H54 (cell line): ENCODE data around the gene RAI14.

ENCODE experiments used
- DNase-seq: peaks from one replicate; pipeline ENCODE4 v3.0.0; 2011; ENCODE audit warnings: low spot score, mixed read lengths; ENCODE audit not compliant: insufficient read length
- FAIRE-seq: peaks from 3 replicates; lab custom pipeline; 2011; peaks lifted over from hg19 to GRCh38; lab: Jason Lieb, UNC
- POLR2A ChIP-seq: IDR thresholded peaks from 2 replicates; pipeline ENCODE4 v1.6.1; 2011; ENCODE audit warnings: low read depth, mild to moderate bottlenecking, low read length

RAI14 gene

DNA sequence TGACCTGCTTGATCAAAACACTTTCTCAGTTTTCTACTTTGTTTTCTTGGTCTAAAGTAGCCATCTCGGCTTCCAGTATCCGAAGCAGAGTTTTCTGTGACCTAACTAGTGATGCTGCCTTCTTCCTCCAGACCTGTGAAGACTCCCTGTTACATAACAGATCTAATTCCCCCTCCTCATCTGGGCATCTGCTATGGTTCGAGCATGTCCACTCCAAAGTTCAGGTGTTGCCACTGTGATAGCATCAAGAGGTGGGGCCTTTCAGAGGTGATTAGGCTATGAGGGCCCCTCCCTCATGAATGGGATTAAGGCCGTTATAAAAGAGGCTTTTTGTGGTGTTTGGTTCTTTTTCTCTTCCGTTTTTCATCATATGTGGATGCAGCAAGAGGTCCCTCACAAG is 203.1 kb downstream of the RAI14 start:
- no peak for TF ChIP-seq POLR2A
- DNase-seq (no peak), FAIRE-seq (no peak)

DNA sequence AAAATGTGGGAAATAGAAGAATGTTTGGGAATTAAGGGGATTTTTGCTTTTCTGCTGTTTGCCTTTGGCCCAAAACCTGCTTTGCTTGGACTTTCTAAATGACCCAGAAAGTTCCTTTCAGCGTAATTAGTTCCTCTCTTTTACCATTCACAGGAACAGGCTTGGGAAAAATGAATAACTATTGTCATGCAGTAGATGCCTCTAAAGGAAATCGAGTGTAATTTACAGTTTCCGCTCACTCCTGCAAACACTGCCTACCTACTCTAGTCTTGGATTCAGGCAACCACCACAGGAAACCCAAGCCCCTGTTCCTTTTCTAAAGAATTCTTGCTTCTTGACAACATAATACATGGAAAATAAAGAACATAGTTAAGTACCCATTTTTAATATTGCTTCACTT is 207.8 kb downstream of the RAI14 start:
- TF ChIP-seq POLR2A = no peak
- FAIRE-seq = no peak
- DNase-seq = no peak

- TF ChIP-seq POLR2A = no peak
- DNase-seq = no peak
- no peak for FAIRE-seq
These were observed 209.0 kb downstream of the RAI14 start for GRCh38 chr5:34865091-34865490.

DNA sequence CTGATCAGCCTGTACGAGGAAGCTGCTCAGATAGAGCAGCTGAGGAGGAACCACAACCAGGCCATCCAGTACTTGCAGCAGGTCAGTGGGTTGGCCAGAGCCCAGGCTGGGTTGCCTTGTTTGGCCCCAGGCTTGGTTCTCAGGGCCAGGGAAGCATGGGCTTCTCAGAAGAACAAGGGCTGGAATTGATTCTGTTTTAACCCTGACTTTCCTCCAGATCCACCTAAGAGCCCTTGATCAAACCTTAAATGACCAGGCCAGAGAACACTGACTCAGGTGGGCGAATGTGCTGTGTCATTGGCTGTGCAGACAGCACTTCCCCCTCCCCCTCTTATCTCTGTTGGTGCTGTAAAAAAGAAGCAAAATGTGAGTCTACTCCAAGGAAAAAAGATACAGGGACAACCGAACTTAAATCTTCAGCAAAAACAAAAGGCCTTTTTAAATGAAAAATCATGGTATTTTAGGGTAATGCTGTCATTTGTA is 210.9 kb downstream of the RAI14 start:
- no peak for TF ChIP-seq POLR2A
- DNase-seq (no peak), FAIRE-seq (no peak)

GRCh38 chr5:34867660-34868059 is 211.5 kb downstream of the RAI14 start:
- no peak for TF ChIP-seq POLR2A
- FAIRE-seq (no peak), DNase-seq (no peak)

GRCh38 chr5:34868791-34869190 is 212.7 kb downstream of the RAI14 start:
- FAIRE-seq (no peak), DNase-seq (no peak)
- no peak for TF ChIP-seq POLR2A

DNA sequence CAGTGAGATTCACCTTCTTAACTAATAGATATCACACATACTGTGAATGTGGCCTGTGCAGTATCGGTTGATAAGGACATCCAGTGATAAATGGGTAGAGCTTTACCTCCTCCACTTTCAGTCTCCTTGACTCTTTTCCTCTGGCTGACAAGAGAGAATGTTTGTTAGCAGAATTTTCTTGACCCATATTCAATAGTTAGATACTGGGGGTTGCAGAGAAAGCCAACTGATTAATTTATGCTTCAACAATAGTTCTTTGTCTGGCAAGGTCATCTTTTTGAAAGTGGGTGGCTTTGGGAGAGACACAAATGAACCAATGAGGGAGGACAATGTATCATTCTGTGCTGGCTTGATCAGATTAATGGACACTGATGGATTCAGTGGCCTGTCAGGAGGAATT is 213.1 kb downstream of the RAI14 start:
- TF ChIP-seq POLR2A = no peak
- FAIRE-seq (no peak), DNase-seq (no peak)

- DNase-seq (no peak), FAIRE-seq (no peak)
- no peak for TF ChIP-seq POLR2A
These were observed 214.3 kb downstream of the RAI14 start for GRCh38 chr5:34870382-34870781.

GRCh38 chr5:34876275-34876674 is 220.1 kb downstream of the RAI14 start:
- TF ChIP-seq POLR2A = no peak
- FAIRE-seq (no peak), DNase-seq (no peak)

- no peak for TF ChIP-seq POLR2A
- no peak for DNase-seq
- no peak for FAIRE-seq
These were observed 225.1 kb downstream of the RAI14 start for GRCh38 chr5:34881246-34881645.
